Neural cell (in vitro differentiated cells): ENCODE results near the gene SPDYC. TPM values are rescaled to one million over a fixed set of nuclear protein-coding genes. Genes with fewer than 3 reads are reported as not detected.

Source experiments
- H2AFZ ChIP-seq: fragments of 200-600, 300-800 bp; sonication (generic), shearing (Covaris generic); 2 replicates; pipeline ENCODE4 v1.6.0; 2014; ENCODE audit warnings: low read depth, mild to moderate bottlenecking, antibody characterized with exemption, low read length, moderate library complexity
- H3F3A ChIP-seq: fragments of 200-600 bp; shearing (Covaris generic); 2 replicates; pipeline ENCODE4 v1.6.1; 2016; ENCODE audit warnings: mild to moderate bottlenecking, moderate library complexity, mixed read lengths, antibody characterized with exemption, low read length; ENCODE audit not compliant: insufficient read depth, poor library complexity, severe bottlenecking
- H3K27ac ChIP-seq: fragments of 200-600, 300-800 bp; sonication (generic), shearing (Covaris generic); 2 replicates; pipeline ENCODE4 v1.5.1; 2014; ENCODE audit warnings: mild to moderate bottlenecking, low read length, moderate library complexity
- H3K27me3 ChIP-seq: fragments of 300-800, 200-600 bp; sonication (generic), shearing (Covaris generic); 2 replicates; pipeline ENCODE4 v1.6.0; 2014; ENCODE audit warnings: mild to moderate bottlenecking, low read depth, low read length, moderate library complexity; ENCODE audit not compliant: insufficient read depth
- H3K36me3 ChIP-seq: fragments of 300-800, 200-600 bp; sonication (generic), shearing (Covaris generic); 2 replicates; pipeline ENCODE4 v1.5.1; 2014; ENCODE audit warnings: mild to moderate bottlenecking, antibody characterized with exemption, low read length, moderate library complexity; ENCODE audit not compliant: insufficient read depth
- H3K4me2 ChIP-seq: fragments of 300-800, 200-600 bp; sonication (generic), shearing (Covaris generic); 2 replicates; pipeline ENCODE4 v1.6.0; 2014; ENCODE audit warnings: mild to moderate bottlenecking, low read length
- H3K4me3 ChIP-seq: fragments of 300-800, 200-600 bp; sonication (generic), shearing (Covaris generic); 2 replicates; pipeline ENCODE4 v1.5.1; 2014; ENCODE audit warnings: mild to moderate bottlenecking, low read length, moderate library complexity
- H3K79me2 ChIP-seq: fragments of 200-600 bp; shearing (Covaris generic); replicated peaks from 2 replicates; pipeline ENCODE4 v1.6.0; 2014; ENCODE audit warnings: mild to moderate bottlenecking, low read length, moderate library complexity; ENCODE audit not compliant: insufficient read depth
- H3K9ac ChIP-seq: fragments of 300-800, 200-600 bp; sonication (generic), shearing (Covaris generic); 2 replicates; pipeline ENCODE4 v1.6.1; 2016; ENCODE audit warnings: mild to moderate bottlenecking, low read length, mixed read lengths
- H3K9me2 ChIP-seq: fragments of 200-600 bp; shearing (Covaris generic); 2 replicates; pipeline ENCODE4 v1.6.1; 2016; ENCODE audit warnings: mild to moderate bottlenecking, low read length, mixed read lengths; ENCODE audit not compliant: insufficient read depth
- H3K9me3 ChIP-seq: fragments of 200-600, 300-800 bp; sonication (generic), shearing (Covaris generic); 2 replicates; pipeline ENCODE4 v1.6.1; 2016; ENCODE audit warnings: mild to moderate bottlenecking, mixed run types, low read length, moderate library complexity, mixed read lengths
- H4K20me1 ChIP-seq: fragments of 200-600 bp; shearing (Covaris generic); 2 replicates; pipeline ENCODE4 v1.6.1; 2016; ENCODE audit warnings: mild to moderate bottlenecking, mixed run types; ENCODE audit not compliant: insufficient read depth
- EP300 ChIP-seq: fragments of 450-650 bp; conservative IDR thresholded peaks from 2 replicates; pipeline ENCODE4 v1.6.1; 2014; ENCODE audit warnings: antibody characterized with exemption, mild to moderate bottlenecking, moderate library complexity; ENCODE audit not compliant: poor library complexity, severe bottlenecking
- EZH2 ChIP-seq: fragments of 200-600, 300-800 bp; shearing (Covaris generic), sonication (generic); IDR thresholded peaks from 2 replicates; pipeline ENCODE4 v1.6.1; 2014; ENCODE audit warnings: antibody characterized with exemption, low read length, borderline replicate concordance, mild to moderate bottlenecking; ENCODE audit not compliant: insufficient read depth, poor library complexity, severe bottlenecking
- MXI1 ChIP-seq: fragments of 450-650 bp; conservative IDR thresholded peaks from 2 replicates; pipeline ENCODE4 v1.6.1; 2014; ENCODE audit warnings: antibody characterized with exemption, mild to moderate bottlenecking; ENCODE audit not compliant: poor library complexity, severe bottlenecking
- POLR2AphosphoS5 ChIP-seq: IDR thresholded peaks from 2 replicates; pipeline ENCODE4 v1.6.1; 2012
- RAD21 ChIP-seq: fragments of 450-650 bp; conservative IDR thresholded peaks from 2 replicates; pipeline ENCODE4 v1.6.1; 2014; ENCODE audit warnings: antibody characterized with exemption, mild to moderate bottlenecking, moderate library complexity
- SMC3 ChIP-seq: fragments of 450-650 bp; conservative IDR thresholded peaks from 2 replicates; pipeline ENCODE4 v1.6.1; 2014; ENCODE audit warnings: antibody characterized with exemption, mild to moderate bottlenecking, moderate library complexity; ENCODE audit not compliant: poor library complexity
- TAF1 ChIP-seq: IDR thresholded peaks from 2 replicates; pipeline ENCODE4 v1.6.1; 2012; ENCODE audit warnings: low read depth
- polyA plus RNA-seq: library from polyadenylated mRNA; depleted of rRNA; stranded (reverse); fragments of >200 nt; gene quantifications from 2 replicates; pipeline ENCODE4 v1.2.3, GENCODE V29; 2014
- TF ChIP-seq, protein P1 (sequence below): IDR thresholded peaks from 2 replicates; pipeline ENCODE4 v1.6.1; 2012; ENCODE audit warnings: borderline replicate concordance
- TF ChIP-seq, protein P2 (sequence below): fragments of 450-650 bp; IDR thresholded peaks from 2 replicates; pipeline ENCODE4 v1.5.1; 2014; ENCODE audit warnings: antibody characterized with exemption, mild to moderate bottlenecking, moderate library complexity; ENCODE audit not compliant: poor library complexity, severe bottlenecking

The SPDYC gene
- polyA plus RNA-seq, 1 donor from 2014 or later, result not detected

DNA sequence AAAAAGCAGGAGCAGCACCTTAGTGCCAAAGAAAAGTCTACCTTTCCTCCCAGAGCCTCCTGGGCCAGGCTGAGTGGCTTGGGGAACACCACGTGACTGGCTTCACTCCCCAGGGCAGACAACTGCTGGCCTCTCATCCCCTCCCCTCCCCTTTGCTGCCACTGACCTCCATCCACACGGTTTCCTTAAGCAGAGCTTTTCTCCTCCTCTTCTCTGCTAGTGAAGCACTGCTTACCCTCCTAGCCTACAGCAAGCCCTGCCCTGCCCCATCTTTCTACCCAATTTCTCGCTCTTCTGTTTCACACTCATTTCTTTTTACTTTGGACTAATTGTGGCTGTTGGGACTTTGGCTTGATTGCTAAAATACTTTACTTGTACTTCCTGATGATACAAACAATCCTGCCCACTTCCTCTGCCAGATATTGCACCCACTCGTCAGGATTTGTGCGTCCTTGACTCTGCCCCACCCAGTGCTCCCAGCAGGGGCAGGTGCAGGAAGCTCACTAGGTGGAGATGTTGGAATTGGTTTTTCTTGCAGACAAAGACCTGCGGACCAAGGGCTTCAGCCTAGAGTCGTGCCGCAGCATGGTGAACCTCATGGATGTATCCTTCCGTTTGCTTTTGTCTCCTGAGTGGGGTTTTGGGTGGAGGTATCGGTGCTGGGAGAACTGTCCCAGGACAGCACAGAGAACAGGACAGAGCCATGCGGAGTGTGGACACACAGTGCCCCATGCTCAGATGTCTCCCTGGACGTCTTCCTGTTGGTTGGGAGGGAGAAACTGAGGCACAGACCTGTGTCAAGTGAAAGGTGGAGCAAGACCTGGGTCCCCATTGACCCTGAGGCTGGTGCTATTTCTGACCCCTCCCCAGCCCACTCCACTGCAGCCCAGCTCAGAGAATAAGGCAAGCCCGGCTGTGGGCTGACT, 39.0 kb downstream of the SPDYC start:
- H3K9me2 ChIP-seq, result no peaks in the 10 kb centered on the region
- H3K36me3 ChIP-seq, result peaks cover 10% of the 10 kb centered on the region
- no peak overlapping the region for H2AFZ ChIP-seq
- no peaks in the 10 kb centered on the region for H3K79me2 ChIP-seq
- H4K20me1 ChIP-seq, result no peaks in the 10 kb centered on the region
- no peak overlapping the region for H3K9ac ChIP-seq
- no peak overlapping the region for H3K4me3 ChIP-seq
- TF ChIP-seq, protein P1, sequence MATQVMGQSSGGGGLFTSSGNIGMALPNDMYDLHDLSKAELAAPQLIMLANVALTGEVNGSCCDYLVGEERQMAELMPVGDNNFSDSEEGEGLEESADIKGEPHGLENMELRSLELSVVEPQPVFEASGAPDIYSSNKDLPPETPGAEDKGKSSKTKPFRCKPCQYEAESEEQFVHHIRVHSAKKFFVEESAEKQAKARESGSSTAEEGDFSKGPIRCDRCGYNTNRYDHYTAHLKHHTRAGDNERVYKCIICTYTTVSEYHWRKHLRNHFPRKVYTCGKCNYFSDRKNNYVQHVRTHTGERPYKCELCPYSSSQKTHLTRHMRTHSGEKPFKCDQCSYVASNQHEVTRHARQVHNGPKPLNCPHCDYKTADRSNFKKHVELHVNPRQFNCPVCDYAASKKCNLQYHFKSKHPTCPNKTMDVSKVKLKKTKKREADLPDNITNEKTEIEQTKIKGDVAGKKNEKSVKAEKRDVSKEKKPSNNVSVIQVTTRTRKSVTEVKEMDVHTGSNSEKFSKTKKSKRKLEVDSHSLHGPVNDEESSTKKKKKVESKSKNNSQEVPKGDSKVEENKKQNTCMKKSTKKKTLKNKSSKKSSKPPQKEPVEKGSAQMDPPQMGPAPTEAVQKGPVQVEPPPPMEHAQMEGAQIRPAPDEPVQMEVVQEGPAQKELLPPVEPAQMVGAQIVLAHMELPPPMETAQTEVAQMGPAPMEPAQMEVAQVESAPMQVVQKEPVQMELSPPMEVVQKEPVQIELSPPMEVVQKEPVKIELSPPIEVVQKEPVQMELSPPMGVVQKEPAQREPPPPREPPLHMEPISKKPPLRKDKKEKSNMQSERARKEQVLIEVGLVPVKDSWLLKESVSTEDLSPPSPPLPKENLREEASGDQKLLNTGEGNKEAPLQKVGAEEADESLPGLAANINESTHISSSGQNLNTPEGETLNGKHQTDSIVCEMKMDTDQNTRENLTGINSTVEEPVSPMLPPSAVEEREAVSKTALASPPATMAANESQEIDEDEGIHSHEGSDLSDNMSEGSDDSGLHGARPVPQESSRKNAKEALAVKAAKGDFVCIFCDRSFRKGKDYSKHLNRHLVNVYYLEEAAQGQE, result no peak
- no peak for TF ChIP-seq POLR2AphosphoS5
- no peak for TF ChIP-seq EP300
- TF ChIP-seq RAD21, result no peak
- TF ChIP-seq, protein P2, sequence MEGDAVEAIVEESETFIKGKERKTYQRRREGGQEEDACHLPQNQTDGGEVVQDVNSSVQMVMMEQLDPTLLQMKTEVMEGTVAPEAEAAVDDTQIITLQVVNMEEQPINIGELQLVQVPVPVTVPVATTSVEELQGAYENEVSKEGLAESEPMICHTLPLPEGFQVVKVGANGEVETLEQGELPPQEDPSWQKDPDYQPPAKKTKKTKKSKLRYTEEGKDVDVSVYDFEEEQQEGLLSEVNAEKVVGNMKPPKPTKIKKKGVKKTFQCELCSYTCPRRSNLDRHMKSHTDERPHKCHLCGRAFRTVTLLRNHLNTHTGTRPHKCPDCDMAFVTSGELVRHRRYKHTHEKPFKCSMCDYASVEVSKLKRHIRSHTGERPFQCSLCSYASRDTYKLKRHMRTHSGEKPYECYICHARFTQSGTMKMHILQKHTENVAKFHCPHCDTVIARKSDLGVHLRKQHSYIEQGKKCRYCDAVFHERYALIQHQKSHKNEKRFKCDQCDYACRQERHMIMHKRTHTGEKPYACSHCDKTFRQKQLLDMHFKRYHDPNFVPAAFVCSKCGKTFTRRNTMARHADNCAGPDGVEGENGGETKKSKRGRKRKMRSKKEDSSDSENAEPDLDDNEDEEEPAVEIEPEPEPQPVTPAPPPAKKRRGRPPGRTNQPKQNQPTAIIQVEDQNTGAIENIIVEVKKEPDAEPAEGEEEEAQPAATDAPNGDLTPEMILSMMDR, result no peak
- no peak for TF ChIP-seq MXI1
- TF ChIP-seq SMC3, result no peak
- TF ChIP-seq EZH2, result no peak
- TF ChIP-seq TAF1, result no peak
- no peaks in the 10 kb centered on the region for H3F3A ChIP-seq
- no peaks in the 10 kb centered on the region for H3K9me3 ChIP-seq
- H3K4me2 ChIP-seq, result no peak overlapping the region
- no peak overlapping the region for H3K27ac ChIP-seq
- no peaks in the 10 kb centered on the region for H3K27me3 ChIP-seq

DNA sequence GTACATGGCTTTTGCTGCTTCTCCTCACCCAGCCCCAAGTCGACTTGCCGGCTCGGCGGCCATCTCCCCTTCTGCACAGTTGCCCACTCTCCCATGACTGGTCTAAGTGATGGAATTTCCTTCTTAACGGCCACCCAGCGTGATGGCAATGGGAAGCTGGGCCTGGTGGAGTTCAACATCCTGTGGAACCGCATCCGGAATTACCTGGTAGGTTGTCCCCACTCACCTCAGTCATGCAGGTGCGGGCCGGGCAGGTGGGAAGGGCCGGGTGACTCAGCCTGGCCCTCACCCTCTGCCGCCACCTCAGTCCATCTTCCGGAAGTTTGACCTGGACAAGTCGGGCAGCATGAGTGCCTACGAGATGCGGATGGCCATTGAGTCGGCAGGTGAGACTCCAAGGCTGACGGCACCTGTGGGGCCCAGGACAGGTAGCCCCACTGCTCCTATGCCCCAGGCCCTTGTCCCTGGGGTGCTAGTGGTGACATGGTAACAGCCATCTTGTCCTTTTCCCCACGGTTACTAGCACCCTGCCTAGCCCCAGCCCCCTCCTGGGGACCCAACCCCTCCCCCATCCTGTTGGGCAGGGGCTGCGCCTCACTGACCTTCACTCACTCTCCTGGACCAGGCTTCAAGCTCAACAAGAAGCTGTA, 39.8 kb downstream of the SPDYC start:
- no peaks in the 10 kb centered on the region for H3K79me2 ChIP-seq
- H3K4me2 ChIP-seq, result no peak overlapping the region
- H3K4me3 ChIP-seq, result no peak overlapping the region
- H4K20me1 ChIP-seq, result no peaks in the 10 kb centered on the region
- H3F3A ChIP-seq, result no peaks in the 10 kb centered on the region
- peaks cover 10% of the 10 kb centered on the region for H3K36me3 ChIP-seq
- no peaks in the 10 kb centered on the region for H3K9me2 ChIP-seq
- no peak overlapping the region for H3K9ac ChIP-seq
- no peak overlapping the region for H2AFZ ChIP-seq
- no peaks in the 10 kb centered on the region for H3K9me3 ChIP-seq
- no peak overlapping the region for H3K27ac ChIP-seq
- no peak for TF ChIP-seq POLR2AphosphoS5
- TF ChIP-seq RAD21, result no peak
- TF ChIP-seq, protein P2, result no peak
- TF ChIP-seq EZH2, result no peak
- no peak for TF ChIP-seq SMC3
- TF ChIP-seq EP300, result no peak
- TF ChIP-seq, protein P1, result no peak
- no peaks in the 10 kb centered on the region for H3K27me3 ChIP-seq
